Body of pancreas (tissue), 4 donors: ENCODE results near the gene TTC23L.

Source experiments
- POLR2A ChIP-seq, 3 donors: fragments of 450-650 bp; IDR thresholded peaks; one replicate each; pipeline ENCODE4 v1.6.1; 2016; ENCODE audit warnings: antibody characterized with exemption in 3 of 3, mild to moderate bottlenecking in 2 of 3
- TF ChIP-seq, protein P1 (sequence below), 7 experiments: fragments of 450-650 bp in 4 of 7; fragments of 200-600 bp in 3 of 7; sonication (generic) in 3 of 7; IDR thresholded peaks; one replicate each; pipeline ENCODE4 v1.5.1; 2016 to 2019; ENCODE audit warnings: antibody characterized with exemption in 7 of 7

DNA sequence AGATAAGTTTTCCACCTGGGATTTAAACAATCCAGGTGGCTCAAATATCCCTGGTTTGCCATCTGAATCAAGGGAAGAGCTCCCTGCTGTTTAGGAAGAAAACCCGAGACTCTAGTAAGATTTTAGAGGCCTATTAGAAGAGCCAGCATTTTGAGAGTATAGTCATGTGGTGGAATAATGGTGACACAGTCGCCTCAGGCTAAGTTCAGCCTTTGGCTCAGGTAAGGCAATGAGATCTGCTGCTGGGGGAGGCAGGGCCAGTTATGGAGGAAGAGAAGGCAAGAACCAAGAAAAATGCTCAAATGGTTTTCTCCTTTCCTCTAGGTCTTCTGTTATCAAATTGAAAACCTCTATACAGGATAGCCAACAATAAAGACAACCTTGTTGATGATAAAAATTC, 60.1 kb downstream of the TTC23L start:
- TF ChIP-seq, protein P1, sequence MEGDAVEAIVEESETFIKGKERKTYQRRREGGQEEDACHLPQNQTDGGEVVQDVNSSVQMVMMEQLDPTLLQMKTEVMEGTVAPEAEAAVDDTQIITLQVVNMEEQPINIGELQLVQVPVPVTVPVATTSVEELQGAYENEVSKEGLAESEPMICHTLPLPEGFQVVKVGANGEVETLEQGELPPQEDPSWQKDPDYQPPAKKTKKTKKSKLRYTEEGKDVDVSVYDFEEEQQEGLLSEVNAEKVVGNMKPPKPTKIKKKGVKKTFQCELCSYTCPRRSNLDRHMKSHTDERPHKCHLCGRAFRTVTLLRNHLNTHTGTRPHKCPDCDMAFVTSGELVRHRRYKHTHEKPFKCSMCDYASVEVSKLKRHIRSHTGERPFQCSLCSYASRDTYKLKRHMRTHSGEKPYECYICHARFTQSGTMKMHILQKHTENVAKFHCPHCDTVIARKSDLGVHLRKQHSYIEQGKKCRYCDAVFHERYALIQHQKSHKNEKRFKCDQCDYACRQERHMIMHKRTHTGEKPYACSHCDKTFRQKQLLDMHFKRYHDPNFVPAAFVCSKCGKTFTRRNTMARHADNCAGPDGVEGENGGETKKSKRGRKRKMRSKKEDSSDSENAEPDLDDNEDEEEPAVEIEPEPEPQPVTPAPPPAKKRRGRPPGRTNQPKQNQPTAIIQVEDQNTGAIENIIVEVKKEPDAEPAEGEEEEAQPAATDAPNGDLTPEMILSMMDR (IDR thresholded peaks at IDR 0.05): no peak
- TF ChIP-seq POLR2A (IDR thresholded peaks at IDR 0.05): no peak
